SK-N-SH (cell line): ENCODE measurements around the gene HYAL1. TPM values are rescaled to one million over a fixed set of nuclear protein-coding genes. Genes with fewer than 3 reads are reported as not detected.

ENCODE experiments used
- CTCF ChIA-PET: fragments of 300-600, 350-600 bp; formaldehyde crosslinking; extraction: SDS; loops from one replicate; lab custom pipeline; 2021; lab: Yijun Ruan, JAX
- POLR2A ChIA-PET: fragments of 350-600 bp; sonication (Branson Sonifier 250); formaldehyde crosslinking; extraction: SDS; loops from one replicate; lab custom pipeline; 2020; ENCODE audit warnings: antibody characterized with exemption, inconsistent platforms; lab: Yijun Ruan, JAX
- DNase-seq: peaks from one replicate; pipeline ENCODE4 v3.0.0; 2012
- H2AFZ ChIP-seq: fragments of 200-600 bp; sonication (generic); 2 replicates; pipeline ENCODE4 v1.8.1; 2016; ENCODE audit warnings: antibody characterized with exemption, mild to moderate bottlenecking, low read depth
- H3F3A ChIP-seq: fragments of 200-600 bp; sonication (generic); replicated peaks from 2 replicates; pipeline ENCODE3; 2016; ENCODE audit warnings: antibody characterized with exemption, mild to moderate bottlenecking; ENCODE audit not compliant: insufficient read depth
- H3K27ac ChIP-seq, 2 experiments: fragments of 200-500 bp in 1 of 2; fragments of 200-600 bp in 1 of 2; sonication (Bioruptor generic) in 1 of 2; sonication (generic), shearing (Covaris generic) in 1 of 2; 2 replicates each; pipeline versions ENCODE4 v1.5.1 to v1.6.1; 2014 to 2016; ENCODE audit warnings: low read depth in 2 of 2, inconsistent platforms in 1 of 2, low read length in 1 of 2, mild to moderate bottlenecking in 1 of 2, mixed read lengths in 1 of 2
- H3K27me3 ChIP-seq: fragments of 200-600 bp; sonication (generic), shearing (Covaris generic); 2 replicates; pipeline ENCODE4 v1.6.1; 2016; ENCODE audit warnings: mixed run types; ENCODE audit not compliant: insufficient read depth
- H3K36me3 ChIP-seq, 2 experiments: fragments of 200-500 bp in 1 of 2; fragments of 200-600 bp in 1 of 2; sonication (Bioruptor generic) in 1 of 2; sonication (generic) in 1 of 2; replicated peaks in 1 of 2; 2 replicates each; pipeline versions ENCODE3 to v1.5.1; 2014 to 2016; ENCODE audit warnings: low read length in 1 of 2, mild to moderate bottlenecking in 1 of 2; ENCODE audit not compliant: insufficient read depth in 2 of 2, control insufficient read depth in 1 of 2
- H3K4me1 ChIP-seq, 2 experiments: fragments of 200-500 bp in 1 of 2; fragments of 200-600 bp in 1 of 2; sonication (Bioruptor generic) in 1 of 2; sonication (generic), shearing (Covaris generic) in 1 of 2; 2 replicates each; pipeline versions ENCODE4 v1.5.1 to v1.6.1; 2014 to 2016; ENCODE audit warnings: low read depth in 1 of 2, low read length in 1 of 2, mixed run types in 1 of 2; ENCODE audit not compliant: insufficient read depth in 2 of 2, control insufficient read depth in 1 of 2
- H3K4me2 ChIP-seq: fragments of 200-600 bp; sonication (generic), shearing (Covaris generic); 2 replicates; pipeline ENCODE4 v1.6.1; 2017; ENCODE audit warnings: mixed run types
- H3K4me3 ChIP-seq, 2 experiments: fragments of 200-500 bp in 1 of 2; fragments of 200-600 bp in 1 of 2; sonication (Bioruptor generic) in 1 of 2; sonication (generic), shearing (Covaris generic) in 1 of 2; 2 replicates each; pipeline versions ENCODE4 v1.5.1 to v1.8.1; 2014 to 2016; ENCODE audit warnings: low read depth in 2 of 2, inconsistent platforms in 1 of 2, low read length in 1 of 2, mild to moderate bottlenecking in 1 of 2, mixed read lengths in 1 of 2, moderate library complexity in 1 of 2
- H3K79me2 ChIP-seq: fragments of 200-600 bp; sonication (generic); 2 replicates; pipeline ENCODE4 v1.8.1; 2017; ENCODE audit warnings: mild to moderate bottlenecking; ENCODE audit not compliant: insufficient read depth
- H3K9ac ChIP-seq: fragments of 200-600 bp; sonication (generic); 2 replicates; pipeline ENCODE4 v1.6.1; 2017; ENCODE audit warnings: mixed run types
- H3K9me2 ChIP-seq: fragments of 200-600 bp; sonication (generic); 2 replicates; pipeline ENCODE4 v1.6.1; 2017; ENCODE audit warnings: mixed run types
- H3K9me3 ChIP-seq: fragments of 200-600 bp; sonication (generic); 2 replicates; pipeline ENCODE4 v1.6.1; 2017; ENCODE audit warnings: mixed run types, mild to moderate bottlenecking, moderate library complexity
- H4K20me1 ChIP-seq: fragments of 200-600 bp; sonication (generic); 2 replicates; pipeline ENCODE4 v1.6.1; 2017; ENCODE audit warnings: mild to moderate bottlenecking, mixed run types; ENCODE audit not compliant: insufficient read depth
- CHD2 ChIP-seq: fragments of 150-350 bp; IDR thresholded peaks from 2 replicates; pipeline ENCODE4 v1.6.1; 2018; ENCODE audit warnings: low read length; ENCODE audit not compliant: partially characterized antibody
- ELF1 ChIP-seq: IDR thresholded peaks from 2 replicates; pipeline ENCODE4 v1.4.0; 2012
- GABPA ChIP-seq: IDR thresholded peaks from 2 replicates; pipeline ENCODE4 v1.4.0; 2012; ENCODE audit warnings: low read depth, mild to moderate bottlenecking
- GATA2 ChIP-seq: sonication (generic); formaldehyde crosslinking; IDR thresholded peaks from 2 replicates; pipeline ENCODE4 v1.5.0; 2020; ENCODE audit warnings: mild to moderate bottlenecking, missing genetic modification reagents
- JUND ChIP-seq: IDR thresholded peaks from 2 replicates; pipeline ENCODE4 v1.4.0; 2012
- MEF2A ChIP-seq: IDR thresholded peaks from 2 replicates; pipeline ENCODE4 v1.4.0; 2012; ENCODE audit warnings: low read depth, borderline replicate concordance
- MXI1 ChIP-seq: IDR thresholded peaks from 2 replicates; pipeline ENCODE4 v1.6.1; 2012; ENCODE audit warnings: mild to moderate bottlenecking, low read depth, low read length, improper control_type of control experiment
- NFIC ChIP-seq: IDR thresholded peaks from 2 replicates; pipeline ENCODE4 v1.4.0; 2012; ENCODE audit warnings: borderline replicate concordance
- NRF1 ChIP-seq: IDR thresholded peaks from 2 replicates; pipeline ENCODE4 v1.6.1; 2012; ENCODE audit warnings: low read depth, mild to moderate bottlenecking, low read length
- RAD21 ChIP-seq: IDR thresholded peaks from 2 replicates; pipeline ENCODE4 v1.6.1; 2012; ENCODE audit warnings: mild to moderate bottlenecking, low read length
- RCOR1 ChIP-seq: fragments of 150-350 bp; IDR thresholded peaks from 2 replicates; pipeline ENCODE4 v1.6.1; 2017; ENCODE audit warnings: antibody characterized with exemption, low read length
- REST ChIP-seq: IDR thresholded peaks from 2 replicates; pipeline ENCODE4 v1.6.1; 2012; ENCODE audit warnings: mild to moderate bottlenecking, low read depth, low read length, moderate library complexity
- RXRA ChIP-seq: IDR thresholded peaks from 2 replicates; pipeline ENCODE4 v1.4.0; 2012; ENCODE audit warnings: low read depth, mild to moderate bottlenecking, borderline replicate concordance
- SIN3A ChIP-seq: IDR thresholded peaks from 2 replicates; pipeline ENCODE4 v1.6.1; 2012; ENCODE audit warnings: low read depth, mild to moderate bottlenecking, low read length, moderate library complexity, borderline replicate concordance
- SMC3 ChIP-seq: IDR thresholded peaks from 2 replicates; pipeline ENCODE4 v1.6.1; 2012; ENCODE audit warnings: low read depth, low read length, improper control_type of control experiment
- TEAD4 ChIP-seq: IDR thresholded peaks from 2 replicates; pipeline ENCODE4 v1.4.0; 2012; ENCODE audit warnings: mild to moderate bottlenecking, borderline replicate concordance; ENCODE audit not compliant: insufficient read depth
- WGBS: methylation state at CpG from one replicate; pipeline ENCODE4 v1.1.6; 2017; ENCODE audit warnings: low lambda C conversion rate; 5-methylcytosine and 5-hydroxymethylcytosine counted together
- polyA plus RNA-seq, 3 experiments: library from polyadenylated mRNA; depleted of rRNA; stranded (reverse); fragments of >200 nt; gene quantifications; 2 replicates each; pipeline ENCODE4 v1.2.3, GENCODE V29; 2012
- TF ChIP-seq, protein P1 (sequence below): IDR thresholded peaks from 2 replicates; pipeline ENCODE4 v1.4.0; 2012; ENCODE audit warnings: low read depth, borderline replicate concordance
- TF ChIP-seq, protein P2 (sequence below): IDR thresholded peaks from 2 replicates; pipeline ENCODE4; 2012
- TF ChIP-seq, protein P3 (sequence below): IDR thresholded peaks from 2 replicates; pipeline ENCODE4 v1.4.0; 2012; ENCODE audit warnings: low read depth
- TF ChIP-seq, protein P4 (sequence below): fragments of 150-350 bp; IDR thresholded peaks from 2 replicates; pipeline ENCODE4 v1.6.1; 2016; ENCODE audit warnings: mild to moderate bottlenecking, low read depth, low read length

The HYAL1 gene
- polyA plus RNA-seq, 1 of the 3 experiments (the other 2 are of a cell fraction): 0.30 TPM

DNA sequence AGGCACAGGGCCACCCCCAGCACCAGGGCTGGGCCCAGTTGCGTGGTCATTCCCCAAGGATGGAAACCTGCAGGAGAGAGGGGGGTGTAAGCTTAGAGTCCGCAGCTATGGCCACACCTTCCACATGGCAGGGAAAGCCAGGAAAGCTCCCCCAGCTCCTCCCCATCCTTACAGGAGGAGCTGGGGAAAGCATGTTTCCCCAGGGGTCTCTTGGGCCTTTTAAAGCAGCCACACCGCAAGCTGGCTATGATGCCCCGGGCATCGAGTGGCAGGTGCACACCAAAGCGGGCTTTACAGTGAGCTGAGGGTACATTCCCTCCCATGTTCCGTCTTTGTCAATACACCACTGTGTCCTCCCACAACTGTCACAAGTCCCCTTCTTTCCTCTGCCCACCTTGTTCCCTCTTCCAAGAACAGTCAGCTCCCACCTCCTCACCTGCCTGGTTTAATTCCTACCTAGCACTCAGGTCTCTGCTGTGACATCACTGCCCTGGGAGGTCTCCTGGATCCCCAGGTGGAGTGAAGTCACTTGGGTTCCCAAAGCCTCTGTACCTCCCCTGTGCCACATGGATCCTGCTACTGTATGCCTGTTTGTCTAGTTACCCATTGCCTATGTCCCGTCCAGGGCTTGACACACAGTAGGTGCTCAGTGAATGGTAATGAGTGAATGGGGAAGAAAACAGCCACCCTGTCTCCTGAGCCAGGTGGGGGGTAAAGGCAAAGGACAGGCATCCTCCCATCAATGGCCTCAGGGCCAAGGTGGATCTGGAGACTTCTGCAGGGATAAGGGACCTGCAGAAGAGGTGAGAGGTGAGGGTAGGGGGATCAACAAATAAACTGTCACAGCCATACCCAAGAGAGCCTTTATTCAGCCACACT is 7.6 kb downstream of the HYAL1 start:
- Histone ChIP-seq H2AFZ (no peak overlapping the region), H3K9me2 (no peaks in the 10 kb centered on the region), H4K20me1 (no peaks in the 10 kb centered on the region), H3K27me3 (no peaks in the 10 kb centered on the region), H3K9ac (no peak overlapping the region), H3F3A (no peaks in the 10 kb centered on the region), H3K27ac (no peak overlapping the region), H3K36me3 (peaks cover 0 to 6% of the 10 kb centered on the region in 2 experiments), H3K4me2 (no peak overlapping the region), H3K4me1 (peaks cover 13 to 36% of the 10 kb centered on the region in 2 experiments; a peak in 3 of 4 replicates), H3K79me2 (peaks cover 21% of the 10 kb centered on the region), H3K9me3 (no peaks in the 10 kb centered on the region), H3K4me3 (no peak overlapping the region)
- TF ChIP-seq, protein P1, sequence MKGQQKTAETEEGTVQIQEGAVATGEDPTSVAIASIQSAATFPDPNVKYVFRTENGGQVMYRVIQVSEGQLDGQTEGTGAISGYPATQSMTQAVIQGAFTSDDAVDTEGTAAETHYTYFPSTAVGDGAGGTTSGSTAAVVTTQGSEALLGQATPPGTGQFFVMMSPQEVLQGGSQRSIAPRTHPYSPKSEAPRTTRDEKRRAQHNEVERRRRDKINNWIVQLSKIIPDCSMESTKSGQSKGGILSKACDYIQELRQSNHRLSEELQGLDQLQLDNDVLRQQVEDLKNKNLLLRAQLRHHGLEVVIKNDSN: no peak
- TF ChIP-seq RAD21 (no peak), SIN3A (no peak), MXI1 (no peak), MEF2A (no peak), GATA2 (CRISPR knock-in tag) (no peak), RXRA (no peak), NRF1 (no peak), SMC3 (no peak), GABPA (no peak), RCOR1 (no peak), ELF1 (no peak), JUND (no peak), NFIC (no peak), REST (no peak), CHD2 (no peak), TEAD4 (no peak)
- TF ChIP-seq, protein P2, sequence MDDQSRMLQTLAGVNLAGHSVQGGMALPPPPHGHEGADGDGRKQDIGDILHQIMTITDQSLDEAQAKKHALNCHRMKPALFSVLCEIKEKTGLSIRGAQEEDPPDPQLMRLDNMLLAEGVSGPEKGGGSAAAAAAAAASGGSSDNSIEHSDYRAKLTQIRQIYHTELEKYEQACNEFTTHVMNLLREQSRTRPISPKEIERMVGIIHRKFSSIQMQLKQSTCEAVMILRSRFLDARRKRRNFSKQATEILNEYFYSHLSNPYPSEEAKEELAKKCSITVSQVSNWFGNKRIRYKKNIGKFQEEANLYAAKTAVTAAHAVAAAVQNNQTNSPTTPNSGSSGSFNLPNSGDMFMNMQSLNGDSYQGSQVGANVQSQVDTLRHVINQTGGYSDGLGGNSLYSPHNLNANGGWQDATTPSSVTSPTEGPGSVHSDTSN: no peak
- TF ChIP-seq, protein P3, sequence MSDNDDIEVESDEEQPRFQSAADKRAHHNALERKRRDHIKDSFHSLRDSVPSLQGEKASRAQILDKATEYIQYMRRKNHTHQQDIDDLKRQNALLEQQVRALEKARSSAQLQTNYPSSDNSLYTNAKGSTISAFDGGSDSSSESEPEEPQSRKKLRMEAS: no peak
- TF ChIP-seq, protein P4, sequence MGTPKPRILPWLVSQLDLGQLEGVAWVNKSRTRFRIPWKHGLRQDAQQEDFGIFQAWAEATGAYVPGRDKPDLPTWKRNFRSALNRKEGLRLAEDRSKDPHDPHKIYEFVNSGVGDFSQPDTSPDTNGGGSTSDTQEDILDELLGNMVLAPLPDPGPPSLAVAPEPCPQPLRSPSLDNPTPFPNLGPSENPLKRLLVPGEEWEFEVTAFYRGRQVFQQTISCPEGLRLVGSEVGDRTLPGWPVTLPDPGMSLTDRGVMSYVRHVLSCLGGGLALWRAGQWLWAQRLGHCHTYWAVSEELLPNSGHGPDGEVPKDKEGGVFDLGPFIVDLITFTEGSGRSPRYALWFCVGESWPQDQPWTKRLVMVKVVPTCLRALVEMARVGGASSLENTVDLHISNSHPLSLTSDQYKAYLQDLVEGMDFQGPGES: no peak
- CTCF ChIA-PET: interaction anchor here (0.7 to 1.5 kb wide), 6 partner anchors 21 to 318 kb away, joined by 3 to 5 read pairs (median 4); no protein-coding TSS in a partner anchor
- POLR2A ChIA-PET: no interaction called here
- 80% methylated on average over 5 of the region's 8 CpGs for WGBS
- DNase-seq: no peak
